Measurements from ENCODE around the gene LEMD3.

LEMD3 gene

GRCh38 chr12:65162609-65163008, 6.8 kb upstream of the LEMD3 start:
- Mint-ChIP-seq H3K4me1 (no peaks in the 10 kb centered on the region), H3K4me3 (no peak overlapping the region), H3K27me3 (ENCODE audit: low read depth) (peaks cover 23% of the 10 kb centered on the region), H3K27ac (no peak overlapping the region), H3K36me3 (ENCODE audit: low read depth) (no peaks in the 10 kb centered on the region), H3K9me3 (no peaks in the 10 kb centered on the region)
- TF ChIP-seq CTCF (IDR thresholded peaks at IDR 0.05; ENCODE audit: unreplicated experiment in 3 of 3): no peak

GRCh38 chr12:65164244-65164643, 5.1 kb upstream of the LEMD3 start:
- H3K4me3 Mint-ChIP-seq: no peak overlapping the region
- H3K27me3 Mint-ChIP-seq (ENCODE audit: low read depth): peaks cover 23% of the 10 kb centered on the region
- no peaks in the 10 kb centered on the region for H3K9me3 Mint-ChIP-seq
- H3K36me3 Mint-ChIP-seq (ENCODE audit: low read depth): no peaks in the 10 kb centered on the region
- H3K4me1 Mint-ChIP-seq: no peaks in the 10 kb centered on the region
- no peak for TF ChIP-seq CTCF (IDR thresholded peaks at IDR 0.05; ENCODE audit: unreplicated experiment in 3 of 3)
- no peak overlapping the region for H3K27ac Mint-ChIP-seq

- Mint-ChIP-seq H3K27ac (no peak overlapping the region), H3K4me3 (no peak overlapping the region), H3K27me3 (ENCODE audit: low read depth) (peaks cover 20% of the 10 kb centered on the region), H3K36me3 (ENCODE audit: low read depth) (no peaks in the 10 kb centered on the region), H3K4me1 (no peaks in the 10 kb centered on the region), H3K9me3 (no peaks in the 10 kb centered on the region)
- TF ChIP-seq CTCF (IDR thresholded peaks at IDR 0.05; ENCODE audit: unreplicated experiment in 3 of 3): no peak
These were observed 4.6 kb upstream of the LEMD3 start for GRCh38 chr12:65164774-65165173.

- no peak for TF ChIP-seq CTCF (IDR thresholded peaks at IDR 0.05; ENCODE audit: unreplicated experiment in 3 of 3)
- Mint-ChIP-seq H3K4me3 (peak overlapping the region; percentile 100), H3K27me3 (ENCODE audit: low read depth) (no peaks in the 10 kb centered on the region), H3K9me3 (no peaks in the 10 kb centered on the region), H3K36me3 (ENCODE audit: low read depth) (peaks cover 7% of the 10 kb centered on the region), H3K4me1 (peaks cover 21% of the 10 kb centered on the region), H3K27ac (peak overlapping the region; percentile 99)
These were observed 583 bp upstream of the LEMD3 start for GRCh38 chr12:65168681-65169319.

GRCh38 chr12:65170209-65170881, 962 bp downstream of the LEMD3 start:
- peak overlapping the region; percentile 100 for H3K4me3 Mint-ChIP-seq
- no peaks in the 10 kb centered on the region for H3K27me3 Mint-ChIP-seq (ENCODE audit: low read depth)
- H3K4me1 Mint-ChIP-seq: peaks cover 21% of the 10 kb centered on the region
- TF ChIP-seq CTCF (IDR thresholded peaks at IDR 0.05; ENCODE audit: unreplicated experiment in 3 of 3): no peak
- peak overlapping the region; percentile 72 to 74 (median 72) for H3K27ac Mint-ChIP-seq
- peaks cover 7% of the 10 kb centered on the region for H3K36me3 Mint-ChIP-seq (ENCODE audit: low read depth)
- no peaks in the 10 kb centered on the region for H3K9me3 Mint-ChIP-seq

- Mint-ChIP-seq H3K36me3 (ENCODE audit: low read depth) (peaks cover 7% of the 10 kb centered on the region), H3K4me3 (peak overlapping the region; percentile 100), H3K27ac (peak overlapping the region; percentile 72 to 74 (median 72)), H3K27me3 (ENCODE audit: low read depth) (no peaks in the 10 kb centered on the region), H3K4me1 (peaks cover 21% of the 10 kb centered on the region), H3K9me3 (no peaks in the 10 kb centered on the region)
- TF ChIP-seq CTCF (IDR thresholded peaks at IDR 0.05; ENCODE audit: unreplicated experiment in 3 of 3): no peak
These were observed 1.7 kb downstream of the LEMD3 start for GRCh38 chr12:65171073-65171472.
